ENCODE measurements around the gene HIF3A.

- TF ChIP-seq CTCF (IDR thresholded peaks at IDR 0.05): no peak
- TF ChIP-seq POLR2A (IDR thresholded peaks at IDR 0.05): no peak
Observed at GRCh38 chr19:46391296-46392251, 94.7 kb downstream of the HIF3A start.
